H1 (cell line): Measurements from ENCODE around the gene ASAP2. TPM values are rescaled to one million over a fixed set of nuclear protein-coding genes. Genes with fewer than 3 reads are reported as not detected.

Experiments
- CTCF ChIA-PET: fragments of 300-600 bp; sonication (Branson Sonifier 250); formaldehyde crosslinking; loops from one replicate; lab custom pipeline; 2021; ENCODE audit not compliant: partially characterized antibody; lab: Charles Lee
- POLR2A ChIA-PET: fragments of 300-600 bp; sonication (Branson Sonifier 250); formaldehyde crosslinking; loops from one replicate; lab custom pipeline; 2021; ENCODE audit warnings: inconsistent platforms; ENCODE audit not compliant: partially characterized antibody; lab: Charles Lee
- DNase-seq, 2 experiments: peaks; one replicate each; pipeline versions ENCODE4 v3.0.0 to v3.0.0-alpha.2; 2010 to 2022; ENCODE audit warnings: low spot score in 2 of 2, low read depth in 1 of 2, mixed read lengths in 1 of 2
- FAIRE-seq: peaks from 2 replicates; lab custom pipeline; 2011; peaks lifted over from hg19 to GRCh38; lab: Jason Lieb, UNC
- H2AFZ ChIP-seq: 2 replicates; pipeline ENCODE4 v1.8.1; 2012; ENCODE audit warnings: low read length, inconsistent platforms
- H2AK5ac ChIP-seq: 2 replicates; pipeline ENCODE4 v1.6.1; 2013; ENCODE audit warnings: low read depth, low read length
- H2BK120ac ChIP-seq: replicated peaks from 2 replicates; pipeline ENCODE3; 2013; ENCODE audit warnings: low read depth, low read length, inconsistent platforms
- H2BK12ac ChIP-seq: 2 replicates; pipeline ENCODE4 v1.6.1; 2013; ENCODE audit warnings: low read depth, low read length
- H2BK15ac ChIP-seq: 2 replicates; pipeline ENCODE4 v1.6.1; 2013; ENCODE audit warnings: low read length
- H2BK20ac ChIP-seq: 2 replicates; pipeline ENCODE4 v1.6.1; 2013; ENCODE audit warnings: low read length
- H2BK5ac ChIP-seq: 2 replicates; pipeline ENCODE4 v1.6.1; 2013; ENCODE audit warnings: low read depth, low read length
- H3K14ac ChIP-seq: 2 replicates; pipeline ENCODE4 v1.6.1; 2013; ENCODE audit warnings: inconsistent platforms; ENCODE audit not compliant: insufficient read length
- H3K18ac ChIP-seq: 2 replicates; pipeline ENCODE4 v1.6.1; 2013; ENCODE audit warnings: low read length; ENCODE audit errors: extremely low read depth
- H3K23ac ChIP-seq: 2 replicates; pipeline ENCODE4 v1.6.1; 2013; ENCODE audit warnings: inconsistent platforms; ENCODE audit not compliant: insufficient read length
- H3K23me2 ChIP-seq: 2 replicates; pipeline ENCODE4 v1.6.1; 2013; ENCODE audit warnings: low read depth, low read length
- H3K27ac ChIP-seq: 2 replicates; pipeline ENCODE4 v1.6.1; 2011; ENCODE audit warnings: low read depth, low read length, inconsistent platforms
- H3K27me3 ChIP-seq, 4 experiments: replicated peaks in 1 of 4; 1 replicate in 1 of 4; 2 replicates in 3 of 4; pipeline versions ENCODE4 v1.6.1 to v1.8.1; 2011 to 2013; ENCODE audit warnings: low read length in 3 of 4, mild to moderate bottlenecking in 3 of 4, inconsistent platforms in 2 of 4, mixed read lengths in 2 of 4, moderate library complexity in 1 of 4; ENCODE audit not compliant: control insufficient read depth in 3 of 4, insufficient read depth in 3 of 4; ENCODE audit errors: extremely low read depth in 1 of 4
- H3K36me3 ChIP-seq, 4 experiments: 2 replicates each; pipeline versions ENCODE4 v1.6.1 to v1.8.1; 2011 to 2013; ENCODE audit warnings: mild to moderate bottlenecking in 4 of 4, low read length in 3 of 4, moderate library complexity in 2 of 4, control low read depth in 1 of 4, inconsistent platforms in 1 of 4; ENCODE audit not compliant: insufficient read depth in 4 of 4, control insufficient read depth in 2 of 4
- H3K4ac ChIP-seq: replicated peaks from 2 replicates; pipeline ENCODE3; 2013; ENCODE audit warnings: low read length, low read depth, mixed read lengths, inconsistent platforms; ENCODE audit not compliant: insufficient read length
- H3K4me1 ChIP-seq, 4 experiments: replicated peaks in 1 of 4; 1 replicate in 1 of 4; 2 replicates in 3 of 4; pipeline versions ENCODE4 v1.6.1 to v1.8.1; 2011 to 2013; ENCODE audit warnings: low read length in 3 of 4, inconsistent platforms in 2 of 4, mixed read lengths in 1 of 4; ENCODE audit not compliant: insufficient read depth in 4 of 4, control insufficient read depth in 3 of 4
- H3K4me2 ChIP-seq, 2 experiments: 2 replicates each; pipeline versions ENCODE4 v1.6.1 to v1.8.1; 2011 to 2013; ENCODE audit warnings: low read depth in 2 of 2, low read length in 2 of 2, control low read depth in 1 of 2, inconsistent platforms in 1 of 2, mild to moderate bottlenecking in 1 of 2; ENCODE audit not compliant: insufficient read depth in 1 of 2
- H3K4me3 ChIP-seq, 4 experiments: fragments of 200-600, 300-600 bp in 1 of 4; sonication (generic), shearing (Covaris generic), sonication (Bioruptor Twin) in 1 of 4; 2 replicates each; pipeline versions ENCODE4 v1.5.1 to v1.8.1; 2011 to 2016; ENCODE audit warnings: low read length in 4 of 4, low read depth in 3 of 4, control low read depth in 2 of 4, inconsistent platforms in 2 of 4, mild to moderate bottlenecking in 2 of 4, mixed read lengths in 1 of 4, moderate library complexity in 1 of 4; ENCODE audit not compliant: insufficient read depth in 2 of 4; ENCODE audit errors: extremely low read depth in 1 of 4
- H3K56ac ChIP-seq: replicated peaks from 2 replicates; pipeline ENCODE3; 2013; ENCODE audit warnings: low read depth, mild to moderate bottlenecking, mixed read lengths, low read length, inconsistent platforms; ENCODE audit not compliant: insufficient read length
- H3K79me1 ChIP-seq: 2 replicates; pipeline ENCODE4 v1.6.1; 2013; ENCODE audit warnings: low read depth, low read length, control low read depth
- H3K79me2 ChIP-seq, 2 experiments: 2 replicates each; pipeline versions ENCODE4 v1.6.1 to v1.8.1; 2012 to 2013; ENCODE audit warnings: low read length in 2 of 2, mild to moderate bottlenecking in 2 of 2, inconsistent platforms in 1 of 2; ENCODE audit not compliant: insufficient read depth in 2 of 2, control insufficient read depth in 1 of 2
- H3K9ac ChIP-seq, 4 experiments: replicated peaks in 1 of 4; 1 replicate in 1 of 4; 2 replicates in 3 of 4; pipeline versions ENCODE4 v1.6.1 to v1.8.1; 2011 to 2013; ENCODE audit warnings: low read depth in 3 of 4, low read length in 3 of 4, control low read depth in 2 of 4, mild to moderate bottlenecking in 2 of 4, moderate library complexity in 2 of 4, inconsistent platforms in 1 of 4; ENCODE audit errors: extremely low read depth in 1 of 4
- H3K9me3 ChIP-seq, 2 experiments: 2 replicates each; pipeline versions ENCODE4 v1.6.1 to v1.8.1; 2012 to 2013; ENCODE audit warnings: mild to moderate bottlenecking in 2 of 2, moderate library complexity in 2 of 2, control low read depth in 1 of 2, inconsistent platforms in 1 of 2, low read depth in 1 of 2, low read length in 1 of 2, mixed read lengths in 1 of 2; ENCODE audit not compliant: insufficient read depth in 2 of 2
- H4K20me1 ChIP-seq, 2 experiments: replicated peaks in 1 of 2; 2 replicates each; pipeline versions ENCODE3 to v1.8.1; 2011 to 2013; ENCODE audit warnings: inconsistent platforms in 2 of 2, low read length in 2 of 2, mild to moderate bottlenecking in 1 of 2; ENCODE audit not compliant: insufficient read depth in 2 of 2, control insufficient read depth in 1 of 2
- H4K5ac ChIP-seq: 2 replicates; pipeline ENCODE4 v1.6.1; 2013; ENCODE audit warnings: low read length, low read depth, mixed read lengths, inconsistent platforms; ENCODE audit not compliant: insufficient read length
- H4K8ac ChIP-seq: 2 replicates; pipeline ENCODE4 v1.8.0; 2013; ENCODE audit warnings: mild to moderate bottlenecking, moderate library complexity, low read length, inconsistent platforms; ENCODE audit not compliant: insufficient read depth; ENCODE audit errors: extremely low read depth
- H4K91ac ChIP-seq: replicated peaks from 2 replicates; pipeline ENCODE3; 2013; ENCODE audit warnings: low read length, mixed read lengths, inconsistent platforms; ENCODE audit not compliant: insufficient read length
- ASH2L ChIP-seq: fragments of 200-600, 300-600 bp; sonication (generic); IDR thresholded peaks from one replicate; pipeline ENCODE4 v1.7.1; 2017; ENCODE audit warnings: low read length
- BCL11A ChIP-seq, 2 experiments: IDR thresholded peaks; one replicate each; pipeline ENCODE4 v1.6.1; 2011; ENCODE audit warnings: low read depth in 2 of 2, low read length in 2 of 2, mild to moderate bottlenecking in 2 of 2
- CREB1 ChIP-seq: IDR thresholded peaks from 2 replicates; pipeline ENCODE4 v1.6.1; 2012; ENCODE audit warnings: inconsistent platforms
- E2F6 ChIP-seq: IDR thresholded peaks from 2 replicates; pipeline ENCODE4 v1.6.1; 2012; ENCODE audit warnings: inconsistent platforms
- GABPA ChIP-seq: IDR thresholded peaks from 2 replicates; pipeline ENCODE4 v1.6.1; 2011; ENCODE audit warnings: mild to moderate bottlenecking, low read length, moderate library complexity, borderline replicate concordance; ENCODE audit not compliant: insufficient read depth
- HDAC2 ChIP-seq, 2 experiments: fragments of 300-600 bp in 1 of 2; sonication (generic) in 1 of 2; IDR thresholded peaks; 2 replicates each; pipeline ENCODE4 v1.6.1; 2011 to 2012; ENCODE audit warnings: low read depth in 2 of 2, low read length in 2 of 2, mild to moderate bottlenecking in 2 of 2, moderate library complexity in 2 of 2, borderline replicate concordance in 1 of 2, inconsistent platforms in 1 of 2
- HDAC6 ChIP-seq: IDR thresholded peaks from one replicate; pipeline ENCODE4 v1.7.1; 2012; ENCODE audit warnings: low read depth, mild to moderate bottlenecking, inconsistent platforms, low read length, moderate library complexity
- MAFK ChIP-seq: IDR thresholded peaks from 2 replicates; pipeline ENCODE4 v1.6.1; 2012; ENCODE audit warnings: low read depth, mild to moderate bottlenecking, improper control_type of control experiment, low read length
- POU5F1 ChIP-seq: IDR thresholded peaks from 2 replicates; pipeline ENCODE4 v1.6.1; 2011; ENCODE audit warnings: low read depth, mild to moderate bottlenecking, low read length, moderate library complexity
- RXRA ChIP-seq: IDR thresholded peaks from 2 replicates; pipeline ENCODE4 v1.6.1; 2011; ENCODE audit warnings: low read depth, mild to moderate bottlenecking, low read length, moderate library complexity; ENCODE audit not compliant: insufficient read depth
- SP4 ChIP-seq: IDR thresholded peaks from 2 replicates; pipeline ENCODE4 v1.6.1; 2012; ENCODE audit warnings: low read length, inconsistent platforms
- TAF7 ChIP-seq: optimal IDR thresholded peaks from 2 replicates; pipeline ENCODE3; 2011; ENCODE audit warnings: low read depth, mild to moderate bottlenecking, inconsistent platforms, low read length, moderate library complexity, borderline replicate concordance
- WGBS, 2 experiments: shearing (Covaris generic) in 1 of 2; methylation state at CpG; one replicate each; pipeline versions ENCODE4 v1.1.6 to v1.1.7; 2013 to 2015; ENCODE audit warnings: low lambda C conversion rate in 2 of 2, mixed read lengths in 2 of 2, inconsistent platforms in 1 of 2, low coverage in 1 of 2, missing lambda C conversion rate in 1 of 2; ENCODE audit not compliant: insufficient replicate concordance in 2 of 2, insufficient coverage in 1 of 2, insufficient read length in 1 of 2; ENCODE audit errors: extremely low coverage in 1 of 2, missing lambda C conversion rate in 1 of 2; 5-methylcytosine and 5-hydroxymethylcytosine counted together
- polyA plus RNA-seq, 7 experiments: library from polyadenylated mRNA; depleted of rRNA in 3 of 7; stranded (reverse) in 5 of 7; unstranded in 2 of 7; fragments of >200 nt in 5 of 7; fragments of 200-250 nt in 2 of 7; gene quantifications; 1 replicate in 5 of 7; 2 replicates in 1 of 7; 4 replicates in 1 of 7; pipeline versions ENCODE4 v1.2.1 to v1.2.3, GENCODE V29; 2011 to 2013; ENCODE audit warnings: missing spikeins in 2 of 7, mixed read lengths in 2 of 7
- total RNA-seq: library from RNA; stranded (reverse); fragmentation: NEBNext Ultra II Directional; extraction: Animal tissue kit (Norgen Biotek cat#: 25700); gene quantifications from 2 replicates; pipeline ENCODE4 v1.2.1, GENCODE V29; 2021

Gene ASAP2
- total and polyA plus RNA-seq, 2 of the 8 experiments (the other 6 are each of a cell fraction or from before 2014, with no cell fraction given): 10.2 to 18.7 TPM

- H2AFZ ChIP-seq: no peak overlapping the region
- no peak overlapping the region for H3K4ac ChIP-seq
- H2BK20ac ChIP-seq: no peak overlapping the region
- no peak overlapping the region for H3K56ac ChIP-seq
- peaks cover 0 to 4% (median 0%) of the 10 kb centered on the region in 4 experiments; a peak in 4 of 7 replicates for H3K4me1 ChIP-seq
- POLR2A ChIA-PET: interaction anchor here (1.0 kb wide), 1 partner anchor 41 kb away, joined by 3 read pairs; no protein-coding TSS in a partner anchor
- CTCF ChIA-PET: interaction anchor here (0.6 to 4.2 kb wide), 14 partner anchors 9 to 226 kb away, joined by 3 to 26 read pairs (median 3); partner anchors contain the start of gene ASAP2
- no peak overlapping the region for H3K4me2 ChIP-seq
- H3K79me2 ChIP-seq: no peaks in the 10 kb centered on the region
- H2BK12ac ChIP-seq: no peak overlapping the region; the same call in 1 of the 2 replicates
- H4K91ac ChIP-seq: no peak overlapping the region
- DNase-seq: no peak
- H2AK5ac ChIP-seq: no peak overlapping the region
- no peaks in the 10 kb centered on the region for H3K36me3 ChIP-seq
- H3K27ac ChIP-seq: no peak overlapping the region
- 82% methylated on average over 11 of the region's 11 CpGs; no CpG with 5 or more reads in 1 of the 2 experiments for WGBS, 2 experiments
- H3K18ac ChIP-seq: no peak overlapping the region; the same call in 1 of the 2 replicates
- no peak overlapping the region for H2BK5ac ChIP-seq
- H2BK15ac ChIP-seq: no peak overlapping the region
- H4K5ac ChIP-seq: no peak overlapping the region
- no peaks in the 10 kb centered on the region for H3K9me3 ChIP-seq
- no peak overlapping the region for H4K8ac ChIP-seq
- no peaks in the 10 kb centered on the region for H4K20me1 ChIP-seq
- no peaks in the 10 kb centered on the region for H3K79me1 ChIP-seq
- H3K9ac ChIP-seq: no peak overlapping the region
- no peaks in the 10 kb centered on the region for H3K27me3 ChIP-seq
- H3K23me2 ChIP-seq: no peaks in the 10 kb centered on the region
- H2BK120ac ChIP-seq: no peak overlapping the region
- FAIRE-seq: no peak
- H3K4me3 ChIP-seq: no peak overlapping the region
- H3K14ac ChIP-seq: no peak overlapping the region
- no peak overlapping the region for H3K23ac ChIP-seq
- TF ChIP-seq RXRA (no peak), HDAC6 (no peak), MAFK (no peak), E2F6 (no peak), POU5F1 (no peak), CREB1 (no peak), GABPA (no peak), HDAC2 (IDR thresholded peaks at IDR 0.05; ENCODE audit: borderline replicate concordance in 1 of 2, low read depth in 2 of 2, low read length in 2 of 2) (no peak), SP4 (no peak), ASH2L (no peak), BCL11A (IDR thresholded peaks at IDR 0.05; ENCODE audit: low read depth in 2 of 2, low read length in 2 of 2) (no peak), TAF7 (no peak)
These were observed 39.8 kb upstream of the ASAP2 start for GRCh38 chr2:9166579-9167377.
